Stimulated activated CD4-positive, alpha-beta T cell treated with anti-CD3 and anti-CD28 coated beads, Interleukin-4, amount 100 ng/mL, for 24 hours (primary cell): Measurements from ENCODE around the gene IFT52.
"Not testable (repeated sequence)": the region's sequence is repeated elsewhere in the genome, so short reads cannot be mapped to it uniquely, and the experiment has no call there.

Source experiments
- DNase-seq: peaks from one replicate; pipeline ENCODE4 v3.0.0-alpha.2; 2020

Gene IFT52

DNA sequence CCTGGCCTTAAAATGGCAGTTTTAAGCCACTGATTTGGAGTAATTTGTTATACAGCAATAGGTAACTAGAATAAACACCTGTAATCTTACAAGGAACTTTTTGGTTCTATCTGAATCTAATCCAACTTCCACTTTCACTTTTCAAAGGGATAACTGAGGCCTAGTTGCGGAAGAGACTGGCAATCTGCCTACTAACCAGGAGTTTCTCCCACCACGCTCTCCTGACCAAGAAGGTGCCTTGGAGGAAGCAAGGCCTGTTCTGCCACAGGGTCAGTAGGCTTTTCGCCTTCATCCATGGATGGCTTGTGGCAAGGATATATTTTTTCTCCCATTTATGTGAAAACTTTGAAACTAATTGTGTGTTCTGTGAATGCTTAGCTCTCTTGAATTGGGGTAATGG, 63.2 kb downstream of the IFT52 start:
- no peak for DNase-seq

DNA sequence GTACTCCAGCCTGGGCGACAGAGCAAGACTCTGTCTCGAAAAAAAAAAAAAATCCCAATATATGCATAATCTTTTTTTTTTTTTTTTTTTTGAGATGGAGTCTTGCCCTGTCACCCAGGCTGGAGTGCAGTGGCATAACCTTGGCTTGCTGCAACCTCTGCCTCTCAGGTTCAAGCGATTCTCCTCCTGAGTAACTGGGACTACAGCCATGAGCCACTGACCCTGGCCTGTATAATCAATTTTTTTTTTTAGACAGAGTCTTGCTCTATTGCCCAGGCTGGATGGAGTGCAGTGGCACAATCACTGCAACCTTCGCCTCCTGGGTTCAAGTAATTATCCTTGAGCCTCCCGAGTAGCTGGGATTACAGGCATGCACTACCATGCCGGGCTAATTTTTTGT, 64.4 kb downstream of the IFT52 start:
- not testable (repeated sequence) for DNase-seq

GRCh38 chr20:43655937-43656336, 65.2 kb downstream of the IFT52 start:
- DNase-seq, result no peak

- peak; percentile 66 for DNase-seq
Measured at GRCh38 chr20:43658069-43658722, 67.5 kb downstream of the IFT52 start.

GRCh38 chr20:43658723-43659419, 68.1 kb downstream of the IFT52 start:
- DNase-seq, result no peak

DNA sequence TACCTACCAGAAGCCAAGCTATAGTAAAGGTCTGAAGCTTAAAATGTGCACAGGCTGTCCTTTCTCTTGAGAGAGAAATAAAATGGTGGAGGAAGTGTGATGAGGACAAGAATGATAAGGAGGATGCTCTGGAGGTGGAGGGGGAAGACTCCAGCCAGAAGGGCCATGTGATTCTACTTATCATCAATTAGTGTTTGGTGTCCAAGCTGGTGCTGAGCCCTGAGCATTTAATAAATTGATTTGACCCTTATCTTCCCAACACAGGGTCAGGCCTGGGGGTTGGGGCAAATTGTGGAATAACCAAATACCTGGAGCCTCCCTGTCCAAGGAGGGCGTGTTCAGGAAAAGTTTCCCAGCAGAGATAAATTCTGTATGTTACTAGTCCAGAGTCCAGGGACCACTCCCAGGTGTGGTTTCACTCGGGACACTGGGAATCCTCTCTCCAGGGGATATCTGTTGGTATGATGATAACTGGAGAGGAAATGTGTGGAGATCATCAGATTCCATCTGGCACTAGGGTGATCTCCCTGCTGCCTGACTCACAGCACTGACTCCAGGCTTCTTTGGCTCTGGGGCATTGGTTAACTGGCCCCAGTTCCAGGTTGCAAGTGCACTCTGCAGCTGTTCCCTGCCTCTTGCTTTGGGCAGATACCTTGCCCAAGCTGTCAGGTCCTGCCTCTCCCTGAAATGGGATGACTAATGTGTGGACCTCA, 72.4 kb downstream of the IFT52 start:
- DNase-seq, result no peak

DNA sequence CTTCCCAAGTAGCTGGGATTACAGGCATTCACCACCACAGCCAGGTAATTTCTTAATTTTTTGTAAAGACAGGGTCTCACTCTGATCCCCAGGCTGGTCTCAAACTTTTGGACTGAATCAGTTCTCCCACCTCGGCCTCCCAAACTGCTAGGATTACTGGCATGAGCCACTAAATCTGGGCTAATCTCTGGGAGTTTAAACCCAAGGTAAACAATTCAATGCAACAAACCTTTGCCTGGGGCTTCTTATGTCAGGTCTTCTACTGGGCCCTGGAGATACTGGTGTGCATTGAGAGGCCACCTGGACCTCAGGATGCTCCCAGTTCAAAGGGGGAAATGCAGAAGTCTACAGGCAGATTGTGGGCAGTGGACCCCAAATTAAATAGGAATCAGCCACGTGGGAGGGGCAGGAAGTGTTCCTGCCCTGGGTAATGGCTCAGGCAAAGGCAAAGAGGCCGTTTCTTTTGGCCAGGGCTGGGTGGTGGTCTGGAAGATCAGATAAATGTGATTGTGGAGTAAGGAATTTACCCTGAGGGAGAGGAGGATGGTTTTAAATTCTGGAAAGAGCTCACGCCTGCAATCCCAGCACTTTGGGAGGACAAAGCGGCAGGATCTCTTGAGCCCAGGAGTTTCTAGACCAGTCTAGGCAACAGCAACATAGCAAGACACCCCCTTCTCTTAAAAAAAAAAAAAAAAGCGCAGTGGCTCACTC, 74.9 kb downstream of the IFT52 start:
- DNase-seq, result no peak

GRCh38 chr20:43666376-43667328, 75.9 kb downstream of the IFT52 start, which contains the start of gene MYBL2:
TSS of gene MYBL2 (plus strand) at chr20:43667114. CDS start at chr20:43667284, 170 bp downstream.
- DNase-seq, result peak; percentile 63

GRCh38 chr20:43667341-43668132, 76.8 kb downstream of the IFT52 start:
- DNase-seq, result no peak

- DNase-seq, result no peak
Measured at GRCh38 chr20:43669332-43669731, 78.6 kb downstream of the IFT52 start.

DNA sequence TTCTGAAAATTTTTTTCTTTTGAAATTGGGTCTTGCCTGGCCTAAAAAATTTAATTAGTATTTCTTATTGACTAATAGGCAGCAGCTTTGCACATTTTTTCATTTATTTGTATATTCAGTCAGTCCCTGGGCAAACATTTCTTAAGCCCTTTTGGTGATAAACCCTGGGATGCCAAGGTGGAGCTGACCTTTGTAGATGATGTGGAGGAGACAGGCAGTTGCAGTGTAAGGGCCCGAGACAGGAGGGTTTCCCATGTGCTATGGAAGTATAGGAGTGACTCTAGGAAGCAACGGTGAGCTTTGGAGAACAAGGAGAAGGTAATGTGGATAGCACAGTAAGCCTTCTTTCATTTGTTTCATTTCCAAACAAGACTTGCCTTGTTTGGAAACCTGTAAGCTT, 79.7 kb downstream of the IFT52 start:
- DNase-seq, result no peak

DNA sequence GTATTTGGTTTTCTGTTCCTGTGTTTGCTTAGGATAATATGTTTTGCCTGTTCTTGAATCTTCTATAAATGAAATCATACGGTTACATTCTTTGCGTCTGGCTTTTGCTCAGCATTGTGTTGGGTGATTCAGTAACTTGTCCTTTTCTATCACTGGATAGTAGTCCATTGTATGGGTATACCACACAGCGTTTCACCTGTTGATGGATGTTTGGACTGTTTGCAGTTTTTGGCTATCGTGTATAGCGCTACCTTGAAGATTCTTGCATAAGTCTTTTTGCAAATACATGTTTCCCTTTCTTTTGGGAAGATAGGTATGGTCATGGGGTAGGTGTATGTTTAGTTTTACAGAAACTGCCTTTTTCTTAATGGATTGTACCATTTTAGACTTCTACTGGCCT, 85.6 kb downstream of the IFT52 start:
- no peak for DNase-seq

- DNase-seq, result no peak
Measured at GRCh38 chr20:43680981-43681380, 90.2 kb downstream of the IFT52 start.

DNA sequence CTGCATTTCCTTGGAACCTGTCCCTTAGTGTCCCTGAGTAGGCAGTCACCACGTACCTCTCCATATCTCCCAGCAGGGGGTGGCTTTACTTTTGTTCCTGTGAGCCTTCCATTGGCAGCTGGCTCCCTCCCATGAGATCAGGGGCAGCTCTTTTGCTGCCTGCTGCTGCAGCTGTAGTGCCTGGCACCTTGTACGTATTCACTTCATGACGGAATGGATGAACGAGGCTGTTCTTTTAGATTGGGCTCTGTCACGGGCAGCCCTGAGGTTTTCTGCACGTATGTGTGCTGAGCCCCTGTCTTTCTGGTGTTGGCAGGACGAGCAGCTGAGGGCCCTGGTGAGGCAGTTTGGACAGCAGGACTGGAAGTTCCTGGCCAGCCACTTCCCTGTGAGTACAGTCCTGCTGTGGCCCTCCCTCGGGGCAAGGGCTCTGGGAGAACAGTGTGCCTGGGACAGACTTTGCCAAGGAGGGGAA, 90.8 kb downstream of the IFT52 start:
- no peak for DNase-seq

DNA sequence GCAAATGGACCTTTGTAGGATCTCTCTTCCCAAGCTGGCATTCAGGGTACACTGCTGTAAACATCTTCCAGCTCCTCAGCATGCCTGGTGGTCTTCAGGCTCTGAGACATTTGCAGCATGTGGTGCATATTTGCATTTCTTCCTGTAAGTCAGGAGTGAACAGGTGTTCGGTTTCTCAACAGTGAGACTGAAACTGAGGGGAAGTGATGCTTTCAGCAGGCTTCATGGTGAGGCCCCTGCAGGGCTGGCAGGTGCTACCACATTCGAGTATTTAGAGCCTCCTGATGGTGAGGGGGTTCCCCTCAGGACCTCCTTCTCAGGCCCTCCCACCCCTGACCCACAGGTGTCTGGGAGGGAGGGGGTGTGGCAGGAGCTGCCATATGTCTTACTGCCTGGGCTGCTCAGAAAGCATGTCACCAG, 91.3 kb downstream of the IFT52 start:
- DNase-seq, result no peak

DNA sequence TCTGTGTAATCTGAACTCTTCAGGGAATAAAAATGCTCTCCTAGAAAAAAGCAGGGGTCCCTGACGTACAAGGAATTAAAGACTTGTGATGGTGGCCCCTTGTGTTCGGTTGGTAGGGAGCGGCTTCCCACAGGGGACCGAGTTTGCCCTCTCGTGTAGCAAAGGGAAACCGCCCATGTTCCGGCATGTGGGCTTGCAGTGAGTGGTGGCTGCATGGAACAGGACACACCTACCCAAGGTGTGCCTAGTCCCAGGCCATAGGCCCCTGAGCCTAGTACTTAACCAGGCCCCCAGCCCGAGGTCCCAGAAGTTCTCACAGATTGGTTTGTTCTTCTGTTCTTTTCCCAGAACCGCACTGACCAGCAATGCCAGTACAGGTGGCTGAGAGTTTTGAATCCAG, 91.7 kb downstream of the IFT52 start:
- no peak for DNase-seq

DNA sequence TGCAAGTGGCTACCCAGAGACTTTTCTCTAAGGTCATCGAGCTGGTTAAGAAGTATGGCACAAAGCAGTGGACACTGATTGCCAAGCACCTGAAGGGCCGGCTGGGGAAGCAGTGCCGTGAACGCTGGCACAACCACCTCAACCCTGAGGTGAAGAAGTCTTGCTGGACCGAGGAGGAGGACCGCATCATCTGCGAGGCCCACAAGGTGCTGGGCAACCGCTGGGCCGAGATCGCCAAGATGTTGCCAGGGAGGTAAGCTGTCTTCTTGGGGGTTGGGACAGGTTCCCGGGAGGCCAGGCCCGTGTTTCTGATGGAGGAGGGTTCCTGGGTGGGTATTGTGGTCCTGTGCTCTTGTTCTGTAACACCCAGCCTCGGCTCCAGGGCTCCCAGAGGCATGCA, 96.1 kb downstream of the IFT52 start:
- no peak for DNase-seq

- no peak for DNase-seq
Measured at GRCh38 chr20:43689165-43689564, 98.4 kb downstream of the IFT52 start.

GRCh38 chr20:43690943-43691598, 100.3 kb downstream of the IFT52 start:
- no peak for DNase-seq

DNA sequence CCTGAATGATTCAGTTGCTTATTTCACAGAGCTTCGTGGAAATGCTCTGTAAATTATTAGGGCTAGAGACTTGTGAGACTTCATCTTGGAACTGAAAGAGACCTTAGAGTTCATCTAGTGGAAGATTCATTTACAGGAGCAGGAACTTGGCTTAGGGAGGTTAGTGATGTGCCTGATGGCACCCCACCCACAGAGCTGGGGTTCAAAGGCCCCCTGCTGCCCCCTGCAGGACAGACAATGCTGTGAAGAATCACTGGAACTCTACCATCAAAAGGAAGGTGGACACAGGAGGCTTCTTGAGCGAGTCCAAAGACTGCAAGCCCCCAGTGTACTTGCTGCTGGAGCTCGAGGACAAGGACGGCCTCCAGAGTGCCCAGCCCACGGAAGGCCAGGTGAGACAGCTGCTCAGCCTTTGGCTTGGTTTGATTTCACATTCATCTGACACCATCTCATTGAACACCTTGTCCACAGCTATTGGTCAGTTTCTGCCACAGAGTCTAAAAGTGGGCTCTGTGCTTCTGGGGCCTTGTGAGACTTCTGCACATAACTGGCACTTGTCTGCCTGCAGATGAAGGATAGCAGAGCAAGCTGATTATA, 101.3 kb downstream of the IFT52 start:
- DNase-seq, result peak; percentile 68
